Choroid plexus epithelial cell (primary cell): Measurements from ENCODE around the gene PAN2.

Experiments
- DNase-seq: peaks from one replicate; pipeline ENCODE4 v3.0.0-alpha.2; 2010; ENCODE audit warnings: low read depth
- H3K4me3 ChIP-seq: 2 replicates; pipeline ENCODE4 v1.5.1; 2011; ENCODE audit warnings: low read depth, mild to moderate bottlenecking, control low read depth, low read length, moderate library complexity
- CTCF ChIP-seq: conservative IDR thresholded peaks from 2 replicates; pipeline ENCODE4 v1.5.1; 2011; ENCODE audit warnings: low read depth, mild to moderate bottlenecking, control low read depth, inconsistent platforms, low read length, moderate library complexity

Gene PAN2

GRCh38 chr12:56374726-56375597 lies 41.2 kb upstream of the PAN2 start:
- no peak for TF ChIP-seq CTCF
- DNase-seq: no peak
- H3K4me3 ChIP-seq: no peak overlapping the region

- TF ChIP-seq CTCF: no peak
- DNase-seq: no peak
- H3K4me3 ChIP-seq: no peak overlapping the region
Observed at GRCh38 chr12:56373515-56373914, 39.7 kb upstream of the PAN2 start.

- no peak for TF ChIP-seq CTCF
- no peak for DNase-seq
- H3K4me3 ChIP-seq: no peak overlapping the region
Observed at GRCh38 chr12:56366948-56367347, 33.1 kb upstream of the PAN2 start.

GRCh38 chr12:56362130-56363059 lies 28.6 kb upstream of the PAN2 start, which contains the start of gene APOF:
TSS of gene APOF (minus strand) at chr12:56362857. CDS start at chr12:56362745, 112 bp downstream.
- no peak for DNase-seq
- H3K4me3 ChIP-seq: no peak within 1 kb of the TSS
- TF ChIP-seq CTCF: no peak

- no peak for DNase-seq
- no peak for TF ChIP-seq CTCF
Observed at GRCh38 chr12:56361487-56362129, 27.8 kb upstream of the PAN2 start.

GRCh38 chr12:56359851-56360767 lies 26.3 kb upstream of the PAN2 start, which contains the start of gene STAT2:
TSS of gene STAT2 (minus strand) at chr12:56360107. CDS start at chr12:56356571, 3,536 bp downstream.
- DNase-seq: peak; percentile 100
- peak within 1 kb of the TSS; percentile 99 for H3K4me3 ChIP-seq
- no peak for TF ChIP-seq CTCF

More at GRCh38 chr12:56361487-56362129, 27.8 kb upstream of the PAN2 start:
- no peak overlapping the region for H3K4me3 ChIP-seq
